GM21367 (cell line): ENCODE data around the gene SMG1.
"Not testable (repeated sequence)": the region's sequence is repeated elsewhere in the genome, so short reads cannot be mapped to it uniquely, and the experiment has no call there.

Experiments
- ATAC-seq: cut with Tn5 transposase; IDR thresholded peaks from one replicate; pipeline ENCODE4 v1.9.1; 2021; ENCODE audit not compliant: unreplicated experiment

SMG1 gene

GRCh38 chr16:18801145-18801972 lies 124.8 kb downstream of the SMG1 start, which contains the start of gene ARL6IP1:
Gene ARL6IP1, minus strand, starts transcription at chr16:18801549. Its CDS starts 83 bp downstream, at chr16:18801466.
- peak; percentile 87 for ATAC-seq

- ATAC-seq: no peak
Measured at GRCh38 chr16:18800775-18801144, 125.4 kb downstream of the SMG1 start.

- ATAC-seq: no peak
Measured at GRCh38 chr16:18800293-18800692, 125.9 kb downstream of the SMG1 start.

- ATAC-seq: no peak
Measured at GRCh38 chr16:18799500-18799899, 126.7 kb downstream of the SMG1 start.

- ATAC-seq: no peak
Measured at GRCh38 chr16:18797746-18798145, 128.5 kb downstream of the SMG1 start.

GRCh38 chr16:18796377-18796776 lies 129.8 kb downstream of the SMG1 start:
- no peak for ATAC-seq

- no peak for ATAC-seq
Measured at GRCh38 chr16:18792836-18793433, 133.3 kb downstream of the SMG1 start.

- ATAC-seq: peak; percentile 64
Measured at GRCh38 chr16:18789850-18790706, 136.1 kb downstream of the SMG1 start, which contains the start of gene RPS15A. Gene RPS15A, minus strand, starts transcription at chr16:18790334. Its CDS starts 1,221 bp downstream, at chr16:18789113.

- no peak for ATAC-seq
Measured at GRCh38 chr16:18789515-18789849, 136.7 kb downstream of the SMG1 start.

GRCh38 chr16:18788828-18789514 lies 137.2 kb downstream of the SMG1 start:
- no peak for ATAC-seq

GRCh38 chr16:18784917-18785623 lies 141.1 kb downstream of the SMG1 start:
- ATAC-seq: no peak

- ATAC-seq: no peak
Measured at GRCh38 chr16:18783430-18784341, 142.5 kb downstream of the SMG1 start.

GRCh38 chr16:18782697-18783429 lies 143.3 kb downstream of the SMG1 start:
- no peak for ATAC-seq

- not testable (repeated sequence) for ATAC-seq
Measured at GRCh38 chr16:18781232-18781631, 145.0 kb downstream of the SMG1 start.

GRCh38 chr16:18780460-18781026 lies 145.7 kb downstream of the SMG1 start:
- ATAC-seq: not testable (repeated sequence)

- not testable (repeated sequence) for ATAC-seq
Measured at GRCh38 chr16:18777664-18778063, 148.5 kb downstream of the SMG1 start.

GRCh38 chr16:18776334-18776733 lies 149.9 kb downstream of the SMG1 start:
- not testable (repeated sequence) for ATAC-seq

GRCh38 chr16:18774651-18775050 lies 151.6 kb downstream of the SMG1 start:
- not testable (repeated sequence) for ATAC-seq
